GM18499 (cell line): ENCODE measurements around the gene SDK1.
"Not testable (repeated sequence)": the region's sequence is repeated elsewhere in the genome, so short reads cannot be mapped to it uniquely, and the experiment has no call there.

Experiments
- ATAC-seq: cut with Tn5 transposase; IDR thresholded peaks from one replicate; pipeline ENCODE4 v1.9.1; 2021; ENCODE audit warnings: moderate number of reproducible peaks; ENCODE audit not compliant: insufficient read depth, unreplicated experiment

The SDK1 gene

GRCh38 chr7:4260867-4261600, 960.0 kb downstream of the SDK1 start:
- no peak for ATAC-seq

- ATAC-seq, result no peak
Measured at GRCh38 chr7:4261601-4261960, 960.5 kb downstream of the SDK1 start.

- ATAC-seq, result not testable (repeated sequence)
Measured at GRCh38 chr7:4264206-4264605, 963.2 kb downstream of the SDK1 start.

DNA sequence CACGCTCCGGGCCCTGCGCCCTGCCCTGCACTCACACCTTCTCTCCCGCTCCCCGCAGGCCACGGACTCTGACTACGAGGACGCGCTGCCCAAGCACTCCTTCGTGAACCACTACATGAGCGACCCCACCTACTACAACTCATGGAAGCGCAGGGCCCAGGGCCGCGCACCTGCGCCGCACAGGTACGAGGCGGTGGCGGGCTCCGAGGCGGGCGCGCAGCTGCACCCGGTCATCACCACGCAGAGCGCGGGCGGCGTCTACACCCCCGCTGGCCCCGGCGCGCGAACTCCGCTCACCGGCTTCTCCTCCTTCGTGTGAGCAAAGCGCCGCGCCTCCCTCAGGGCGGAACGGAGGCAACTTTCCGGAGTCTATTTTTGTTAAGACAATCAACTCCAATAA, 964.0 kb downstream of the SDK1 start:
- no peak for ATAC-seq

DNA sequence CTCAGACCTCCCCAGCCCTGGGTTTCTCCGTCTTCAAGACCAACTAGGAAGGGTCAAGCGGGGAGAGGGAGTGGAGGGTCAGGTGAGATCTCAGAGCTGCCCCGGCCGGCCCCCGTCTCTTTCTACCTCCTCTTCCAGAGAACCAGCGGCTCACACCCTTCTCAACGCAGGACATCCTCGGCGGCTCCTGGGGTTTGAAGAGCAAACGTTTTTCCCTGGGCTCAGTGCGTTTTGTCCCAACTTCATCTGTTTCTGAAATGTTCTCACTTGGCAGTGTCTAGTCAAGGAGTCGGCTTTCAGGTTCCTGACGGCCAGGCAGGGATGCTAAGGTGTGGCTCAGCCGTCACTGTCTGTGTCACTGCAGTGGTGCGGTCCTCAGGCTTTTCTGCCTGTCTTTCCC, 964.6 kb downstream of the SDK1 start:
- ATAC-seq, result no peak

GRCh38 chr7:4266270-4267040, 965.4 kb downstream of the SDK1 start:
- ATAC-seq, result no peak

- no peak for ATAC-seq
Measured at GRCh38 chr7:4267341-4268039, 966.4 kb downstream of the SDK1 start.

DNA sequence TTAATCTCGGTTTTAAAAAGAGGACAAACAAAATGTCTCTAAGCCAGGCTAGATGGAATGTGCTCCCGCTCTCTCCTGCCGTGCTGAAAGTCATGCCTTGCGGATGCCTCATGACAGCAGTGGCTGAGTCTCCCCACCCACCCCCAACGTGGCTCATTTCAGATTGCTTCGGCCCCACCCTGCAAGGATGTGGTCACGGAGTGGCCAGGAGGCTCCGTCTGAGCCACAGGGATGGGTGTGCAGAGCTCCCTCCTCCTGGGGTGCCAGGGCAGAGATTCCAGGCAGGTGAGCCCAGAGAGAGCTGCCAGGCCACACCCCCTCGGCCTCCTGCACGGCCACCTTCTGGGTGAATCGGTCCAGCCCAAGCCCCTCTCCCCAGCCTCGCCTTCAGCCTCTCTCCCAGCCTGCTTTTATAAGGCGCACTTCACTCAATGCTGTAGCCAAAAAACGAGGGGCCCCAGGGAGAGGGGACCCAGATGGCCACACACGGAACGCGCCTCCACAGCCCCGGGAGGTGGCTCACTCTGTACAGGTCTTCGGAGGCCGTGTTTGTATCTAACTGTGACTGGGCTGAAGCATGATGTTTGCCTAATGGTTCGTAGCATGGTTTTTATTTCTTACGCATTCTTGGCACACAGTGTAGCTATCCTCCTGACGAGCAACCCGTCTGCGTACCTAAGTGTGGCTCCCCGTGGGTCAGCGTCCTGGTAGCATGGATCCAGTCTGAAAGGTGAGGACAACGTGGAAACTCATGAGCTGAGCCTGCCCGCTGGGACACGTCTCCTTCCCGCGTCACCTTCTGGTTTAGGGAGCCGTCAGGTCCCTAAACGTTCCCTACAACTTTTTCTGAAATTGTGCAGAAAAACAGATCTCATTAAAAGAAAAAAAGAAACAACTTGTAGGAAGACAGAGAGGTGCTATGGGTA, 967.3 kb downstream of the SDK1 start:
- ATAC-seq, result no peak

DNA sequence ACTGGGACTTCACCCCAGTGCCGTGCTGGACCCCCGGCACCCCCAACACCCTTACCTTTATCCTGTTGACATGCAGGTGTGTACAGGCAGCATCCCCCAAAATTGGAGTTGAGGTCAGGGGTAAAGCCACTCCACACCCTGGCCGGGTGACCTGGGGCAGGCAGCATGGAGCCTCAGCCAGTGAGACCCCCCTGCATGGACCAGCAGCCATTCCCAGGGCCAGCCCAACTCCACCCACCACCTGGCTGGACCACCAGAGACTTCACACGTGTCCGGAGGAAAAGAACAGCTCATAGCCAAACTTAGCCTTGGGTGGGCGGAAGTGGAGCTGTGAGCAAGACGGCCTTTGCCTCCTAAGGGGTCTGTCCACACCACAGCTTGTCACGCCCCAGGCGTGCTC, 968.0 kb downstream of the SDK1 start:
- no peak for ATAC-seq

GRCh38 chr7:4269746-4270145, 968.7 kb downstream of the SDK1 start:
- no peak for ATAC-seq

GRCh38 chr7:4270268-4270667, 969.2 kb downstream of the SDK1 start:
- no peak for ATAC-seq

GRCh38 chr7:4270941-4271715, 970.1 kb downstream of the SDK1 start:
- no peak for ATAC-seq

DNA sequence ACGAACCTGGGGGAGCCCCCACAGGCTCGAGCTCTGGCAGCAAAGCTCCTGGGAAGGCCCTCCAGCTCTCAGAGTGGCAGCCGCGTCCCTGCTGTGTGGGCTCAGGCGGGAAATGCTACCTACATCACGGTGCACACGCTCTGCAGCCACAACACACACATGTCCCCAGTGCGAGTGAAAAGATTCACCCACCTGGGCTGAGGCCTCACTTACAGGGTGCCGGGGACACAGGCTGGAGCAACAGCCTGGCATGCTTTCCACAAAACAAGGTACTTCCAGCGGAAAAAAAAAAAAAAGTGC, 970.6 kb downstream of the SDK1 start:
- ATAC-seq, result no peak

DNA sequence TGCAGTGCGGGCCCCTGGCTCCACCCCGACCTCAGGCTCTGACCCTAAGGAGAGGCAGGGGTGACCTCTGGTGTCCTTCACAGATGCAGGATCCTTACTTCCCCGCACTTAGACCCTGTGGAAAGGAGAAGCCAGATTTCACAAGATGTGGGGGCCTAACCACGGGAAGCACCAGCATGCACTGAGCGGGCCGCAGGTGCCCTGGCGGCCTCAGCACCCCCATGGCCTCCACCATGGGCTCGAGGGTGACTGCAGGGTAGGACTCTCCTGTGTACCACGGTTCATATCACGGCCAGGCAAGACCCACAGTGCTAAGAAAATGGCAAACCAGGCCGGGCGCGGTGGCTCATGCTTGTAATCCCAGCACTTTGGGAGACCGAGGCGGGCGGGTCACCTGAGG, 971.1 kb downstream of the SDK1 start:
- no peak for ATAC-seq

- no peak for ATAC-seq
Measured at GRCh38 chr7:4273566-4274230, 972.6 kb downstream of the SDK1 start.

DNA sequence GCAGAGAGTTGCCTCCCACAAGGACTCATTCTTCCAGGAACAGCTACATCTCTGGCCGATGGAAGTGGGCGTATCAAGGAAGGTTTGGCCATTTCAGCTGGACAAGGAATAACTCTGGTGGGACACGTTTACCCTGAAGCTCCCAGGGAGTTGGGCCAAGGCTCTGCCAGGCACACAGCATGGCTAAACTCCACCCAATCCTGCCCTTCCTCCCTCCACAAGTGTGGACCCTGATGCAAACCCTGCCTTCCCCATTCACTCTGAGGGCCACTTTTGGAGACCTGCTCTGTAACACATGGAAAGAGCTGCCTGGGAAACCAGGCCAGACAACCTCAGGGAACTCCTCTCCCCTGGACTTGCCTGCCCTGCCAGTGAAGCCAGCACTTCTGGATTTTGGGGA, 973.2 kb downstream of the SDK1 start:
- ATAC-seq, result no peak

GRCh38 chr7:4277936-4278335, 976.9 kb downstream of the SDK1 start:
- ATAC-seq, result no peak

- no peak for ATAC-seq
Measured at GRCh38 chr7:4279216-4279615, 978.2 kb downstream of the SDK1 start.
